ENCODE data around the gene TMOD2. TPM values are rescaled to one million over a fixed set of nuclear protein-coding genes. Genes with fewer than 3 reads are reported as not detected.

The TMOD2 gene
- total RNA-seq, 6 experiments from 2014 or later, result 11.0 to 14.9 (median 13.5) TPM

GRCh38 chr15:51765751-51766150, 14.4 kb downstream of the TMOD2 start:
- Mint-ChIP-seq H3K27me3 (ENCODE audit: insufficient read depth) (no peaks in the 10 kb centered on the region), H3K9me3 (no peaks in the 10 kb centered on the region), H3K36me3 (ENCODE audit: low read depth) (peaks cover 4% of the 10 kb centered on the region; the same call in 1 of the 2 replicates), H3K4me3 (no peak overlapping the region), H3K4me1 (ENCODE audit: low read depth) (no peaks in the 10 kb centered on the region), H3K27ac (no peak overlapping the region)
- DNase-seq, result no peak
- no peak for TF ChIP-seq CTCF (IDR thresholded peaks at IDR 0.05)

- no peak overlapping the region for H3K27ac Mint-ChIP-seq
- no peak for TF ChIP-seq CTCF (IDR thresholded peaks at IDR 0.05)
- H3K36me3 Mint-ChIP-seq (ENCODE audit: low read depth), result peaks cover 4% of the 10 kb centered on the region; the same call in 1 of the 2 replicates
- no peaks in the 10 kb centered on the region for H3K9me3 Mint-ChIP-seq
- DNase-seq, result no peak
- no peaks in the 10 kb centered on the region for H3K27me3 Mint-ChIP-seq (ENCODE audit: insufficient read depth)
- no peaks in the 10 kb centered on the region for H3K4me1 Mint-ChIP-seq (ENCODE audit: low read depth)
- H3K4me3 Mint-ChIP-seq, result no peak overlapping the region
These were observed 14.9 kb downstream of the TMOD2 start for GRCh38 chr15:51766341-51766740.

- Mint-ChIP-seq H3K4me3 (no peak overlapping the region), H3K27me3 (ENCODE audit: insufficient read depth) (no peaks in the 10 kb centered on the region), H3K27ac (no peak overlapping the region), H3K36me3 (ENCODE audit: low read depth) (peaks cover 4% of the 10 kb centered on the region; the same call in 1 of the 2 replicates), H3K4me1 (ENCODE audit: low read depth) (no peaks in the 10 kb centered on the region), H3K9me3 (no peaks in the 10 kb centered on the region)
- DNase-seq, result no peak
- no peak for TF ChIP-seq CTCF (IDR thresholded peaks at IDR 0.05)
These were observed 16.6 kb downstream of the TMOD2 start for GRCh38 chr15:51768018-51768417.

GRCh38 chr15:51770902-51771301, 19.5 kb downstream of the TMOD2 start:
- Mint-ChIP-seq H3K9me3 (no peaks in the 10 kb centered on the region), H3K4me3 (no peak overlapping the region), H3K27ac (no peak overlapping the region), H3K4me1 (ENCODE audit: low read depth) (no peaks in the 10 kb centered on the region), H3K27me3 (ENCODE audit: insufficient read depth) (no peaks in the 10 kb centered on the region), H3K36me3 (ENCODE audit: low read depth) (peaks cover 4% of the 10 kb centered on the region; the same call in 1 of the 2 replicates)
- no peak for TF ChIP-seq CTCF (IDR thresholded peaks at IDR 0.05)
- DNase-seq, result no peak

GRCh38 chr15:51771773-51772172, 20.4 kb downstream of the TMOD2 start:
- Mint-ChIP-seq H3K27me3 (ENCODE audit: insufficient read depth) (no peaks in the 10 kb centered on the region), H3K9me3 (no peaks in the 10 kb centered on the region), H3K4me3 (no peak overlapping the region), H3K4me1 (ENCODE audit: low read depth) (no peaks in the 10 kb centered on the region), H3K27ac (no peak overlapping the region), H3K36me3 (ENCODE audit: low read depth) (peaks cover 4% of the 10 kb centered on the region; the same call in 1 of the 2 replicates)
- no peak for DNase-seq
- no peak for TF ChIP-seq CTCF (IDR thresholded peaks at IDR 0.05)

GRCh38 chr15:51774916-51775315, 23.5 kb downstream of the TMOD2 start:
- Mint-ChIP-seq H3K9me3 (no peaks in the 10 kb centered on the region), H3K4me1 (ENCODE audit: low read depth) (no peaks in the 10 kb centered on the region)

More at GRCh38 chr15:51774916-51775315, 23.5 kb downstream of the TMOD2 start:
- no peak for TF ChIP-seq CTCF (IDR thresholded peaks at IDR 0.05)
- DNase-seq, result no peak
- Mint-ChIP-seq H3K36me3 (ENCODE audit: low read depth) (peaks cover 4% of the 10 kb centered on the region; the same call in 1 of the 2 replicates), H3K27me3 (ENCODE audit: insufficient read depth) (no peaks in the 10 kb centered on the region), H3K4me3 (no peak overlapping the region), H3K27ac (no peak overlapping the region)
